ENCODE measurements around the gene TRIM38.

GRCh38 chr6:26021001-26021349 is 58.4 kb downstream of the TRIM38 start:
- TF ChIP-seq ZNF274 (IDR thresholded peaks at IDR 0.05; ENCODE audit: low read depth, low read length) (no peak), SUZ12 (IDR thresholded peaks at IDR 0.05; ENCODE audit: extremely low read depth, insufficient read depth, insufficient read length) (no peak)
